GM18907 (cell line): Measurements from ENCODE around the gene SINHCAF.
A peak's percentile ranks its signal among the peaks of the same experiment; 100 is the strongest.

ENCODE experiments used
- ATAC-seq: cut with Tn5 transposase; IDR thresholded peaks from one replicate; pipeline ENCODE4 v1.9.1; 2021; ENCODE audit warnings: mild to moderate bottlenecking, moderate library complexity; ENCODE audit not compliant: unreplicated experiment

SINHCAF gene

GRCh38 chr12:31339831-31340622 is 14.1 kb upstream of the SINHCAF start:
- no peak for ATAC-seq

GRCh38 chr12:31337952-31338351 is 12.0 kb upstream of the SINHCAF start:
- ATAC-seq: no peak

- ATAC-seq: no peak
Observed at GRCh38 chr12:31331242-31331641, 5.3 kb upstream of the SINHCAF start.

GRCh38 chr12:31326736-31327659 is 1.0 kb upstream of the SINHCAF start:
- ATAC-seq: no peak

GRCh38 chr12:31325524-31325875 is 450 bp downstream of the SINHCAF start:
- peak; percentile 1 for ATAC-seq

- peak; percentile 9 for ATAC-seq
Observed at GRCh38 chr12:31324845-31325523, 966 bp downstream of the SINHCAF start.

GRCh38 chr12:31324116-31324844 is 1.7 kb downstream of the SINHCAF start:
- peak; percentile 35 for ATAC-seq

- peak; percentile 14 for ATAC-seq
Observed at GRCh38 chr12:31323391-31324115, 2.4 kb downstream of the SINHCAF start.

- ATAC-seq: no peak
Observed at GRCh38 chr12:31322801-31323207, 3.1 kb downstream of the SINHCAF start.

- ATAC-seq: no peak
Observed at GRCh38 chr12:31321897-31322228, 4.1 kb downstream of the SINHCAF start.

- no peak for ATAC-seq
Observed at GRCh38 chr12:31321186-31321896, 4.6 kb downstream of the SINHCAF start.

GRCh38 chr12:31318657-31319269 is 7.2 kb downstream of the SINHCAF start:
- no peak for ATAC-seq

GRCh38 chr12:31317471-31318395 is 8.2 kb downstream of the SINHCAF start:
- peak; percentile 35 for ATAC-seq

- ATAC-seq: peak; percentile 28
Observed at GRCh38 chr12:31316891-31317290, 9.1 kb downstream of the SINHCAF start.

GRCh38 chr12:31315784-31316465 is 10.0 kb downstream of the SINHCAF start:
- no peak for ATAC-seq

- peak; percentile 56 for ATAC-seq
Observed at GRCh38 chr12:31315044-31315715, 10.8 kb downstream of the SINHCAF start.

GRCh38 chr12:31312431-31312830 is 13.5 kb downstream of the SINHCAF start:
- no peak for ATAC-seq
